Spleen (tissue), 7 donors: ENCODE results near the gene XPR1.
A peak's percentile ranks its signal among the peaks of the same experiment; 100 is the strongest.

Experiments used
- CTCF ChIP-seq, 11 experiments: fragments of 200-600 bp in 7 of 11; fragments of 450-650 bp in 4 of 11; sonication (generic) in 4 of 11; IDR thresholded peaks in 8 of 11; conservative IDR thresholded peaks in 3 of 11; 1 replicate in 7 of 11; 2 replicates in 4 of 11; pipeline versions ENCODE4 v1.4.0 to v1.8.0; 2016 to 2021; ENCODE audit warnings: antibody characterized with exemption in 11 of 11, inconsistent platforms in 4 of 11, mild to moderate bottlenecking in 1 of 11
- POLR2A ChIP-seq, 3 donors: fragments of 450-650 bp; IDR thresholded peaks; one replicate each; pipeline ENCODE4 v1.5.1; 2017; ENCODE audit warnings: antibody characterized with exemption in 3 of 3, mild to moderate bottlenecking in 1 of 3
- donor health status: DM: no; HTN: no; CAD: no; lungs with moderate emphysema.
- donor health status: DM: no; HTN: no; CAD: no.
- donor health status: DM: no; HTN: no; CAD: no.

GRCh38 chr1:180778782-180779398 is 147.1 kb downstream of the XPR1 start:
- TF ChIP-seq CTCF (IDR thresholded peaks at IDR 0.05 in 8 of 11, conservative IDR thresholded peaks at IDR 0.05 in 3 of 11) (peak in 1 of 11 experiments; percentile 30), POLR2A (IDR thresholded peaks at IDR 0.05) (no peak)
